GM12801 (cell line): ENCODE measurements around the gene CTNND2.

Experiments used
- TF ChIP-seq, protein P1 (sequence below): IDR thresholded peaks from one replicate; pipeline ENCODE4 v1.5.1; 2011; ENCODE audit warnings: control low read depth; ENCODE audit not compliant: insufficient read length; ENCODE audit errors: extremely low read depth

The CTNND2 gene

DNA sequence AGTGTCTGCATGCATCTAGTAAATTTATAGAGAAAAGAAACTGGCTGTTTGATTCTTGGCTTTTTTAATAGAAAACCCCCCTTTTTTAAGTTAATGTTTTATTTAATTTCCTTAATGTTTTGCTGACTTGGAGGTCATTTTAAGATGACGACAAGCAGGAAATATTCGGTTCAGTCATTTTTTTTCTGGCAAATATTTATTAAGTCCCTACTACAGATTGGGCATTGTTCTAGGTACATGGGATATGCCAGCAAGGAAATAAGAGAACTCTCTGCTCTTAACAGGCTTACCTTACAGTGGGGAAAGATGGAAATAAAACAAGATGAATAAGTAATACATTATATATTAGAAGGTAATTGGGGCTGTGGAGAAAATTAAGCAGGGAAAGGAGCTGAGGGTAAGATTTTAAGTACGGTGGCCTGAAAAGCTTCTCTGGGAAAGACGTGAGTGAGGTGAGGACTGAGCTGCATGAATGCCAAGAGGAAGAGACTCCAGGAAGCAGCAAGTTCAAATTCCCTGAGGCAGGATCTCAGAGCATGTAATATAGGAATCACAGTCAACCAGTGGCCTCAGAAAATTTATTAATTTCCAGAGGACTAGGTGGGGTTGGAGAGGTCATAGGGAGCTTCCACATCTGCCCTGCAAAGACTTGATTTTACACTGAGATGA, 827.2 kb downstream of the CTNND2 start:
- TF ChIP-seq, protein P1, sequence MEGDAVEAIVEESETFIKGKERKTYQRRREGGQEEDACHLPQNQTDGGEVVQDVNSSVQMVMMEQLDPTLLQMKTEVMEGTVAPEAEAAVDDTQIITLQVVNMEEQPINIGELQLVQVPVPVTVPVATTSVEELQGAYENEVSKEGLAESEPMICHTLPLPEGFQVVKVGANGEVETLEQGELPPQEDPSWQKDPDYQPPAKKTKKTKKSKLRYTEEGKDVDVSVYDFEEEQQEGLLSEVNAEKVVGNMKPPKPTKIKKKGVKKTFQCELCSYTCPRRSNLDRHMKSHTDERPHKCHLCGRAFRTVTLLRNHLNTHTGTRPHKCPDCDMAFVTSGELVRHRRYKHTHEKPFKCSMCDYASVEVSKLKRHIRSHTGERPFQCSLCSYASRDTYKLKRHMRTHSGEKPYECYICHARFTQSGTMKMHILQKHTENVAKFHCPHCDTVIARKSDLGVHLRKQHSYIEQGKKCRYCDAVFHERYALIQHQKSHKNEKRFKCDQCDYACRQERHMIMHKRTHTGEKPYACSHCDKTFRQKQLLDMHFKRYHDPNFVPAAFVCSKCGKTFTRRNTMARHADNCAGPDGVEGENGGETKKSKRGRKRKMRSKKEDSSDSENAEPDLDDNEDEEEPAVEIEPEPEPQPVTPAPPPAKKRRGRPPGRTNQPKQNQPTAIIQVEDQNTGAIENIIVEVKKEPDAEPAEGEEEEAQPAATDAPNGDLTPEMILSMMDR, result no peak

DNA sequence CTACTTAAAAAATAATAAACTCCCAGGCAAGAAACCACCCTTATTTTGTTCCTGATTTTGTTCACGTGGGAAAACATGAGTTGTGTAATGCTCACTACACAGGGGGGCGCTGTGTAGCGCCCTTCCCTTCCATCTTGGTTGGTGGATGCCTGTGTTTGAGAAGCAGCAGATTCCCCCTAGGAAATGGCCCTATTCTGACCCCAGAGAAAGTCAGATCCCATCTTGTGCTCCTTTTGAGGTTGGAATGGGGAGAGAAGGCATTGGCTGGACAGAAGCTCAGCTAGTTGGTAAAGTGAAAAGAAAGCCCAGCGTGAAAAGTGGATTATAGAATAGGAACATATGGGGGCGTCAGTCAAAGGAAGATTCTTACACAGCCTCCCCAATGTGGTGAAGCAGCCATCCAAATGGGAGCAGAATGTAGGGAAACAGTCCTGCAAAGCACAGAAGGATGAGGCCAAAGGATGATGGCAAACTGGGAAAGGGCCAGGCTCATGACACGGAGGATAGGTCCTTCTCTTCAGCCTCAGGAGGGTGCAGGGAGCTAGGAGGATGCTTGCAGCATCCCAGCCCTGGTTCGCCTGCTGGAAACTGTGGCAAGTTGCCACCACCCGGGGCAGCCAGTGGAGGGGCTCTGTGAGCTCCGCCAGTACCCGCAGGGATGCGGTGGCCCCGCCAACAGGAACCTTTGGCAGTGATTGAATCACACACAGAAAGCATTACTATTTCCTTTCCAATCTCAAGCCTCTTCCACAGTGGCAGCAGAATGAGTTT, 829.0 kb downstream of the CTNND2 start:
- TF ChIP-seq, protein P1, result no peak

DNA sequence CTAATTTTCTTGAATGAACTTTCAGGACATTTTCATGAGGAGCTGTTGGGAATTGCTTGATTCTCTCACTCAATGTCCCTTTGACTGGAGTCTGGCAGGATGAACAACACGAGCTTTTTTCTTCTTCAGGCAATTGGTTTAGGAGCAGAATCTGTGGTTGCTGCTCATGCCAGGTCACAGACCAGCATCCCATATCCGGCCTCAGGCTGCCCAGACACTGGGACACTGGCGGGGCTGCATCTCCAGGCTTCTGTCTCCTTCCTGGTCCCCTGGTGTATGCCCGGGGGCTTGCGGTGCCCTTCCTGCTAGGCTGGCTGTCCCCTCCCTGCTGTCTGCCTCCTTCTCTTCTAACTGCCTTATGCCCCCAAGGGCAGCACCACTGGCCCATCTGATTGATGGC, 831.7 kb downstream of the CTNND2 start:
- TF ChIP-seq, protein P1, result no peak

DNA sequence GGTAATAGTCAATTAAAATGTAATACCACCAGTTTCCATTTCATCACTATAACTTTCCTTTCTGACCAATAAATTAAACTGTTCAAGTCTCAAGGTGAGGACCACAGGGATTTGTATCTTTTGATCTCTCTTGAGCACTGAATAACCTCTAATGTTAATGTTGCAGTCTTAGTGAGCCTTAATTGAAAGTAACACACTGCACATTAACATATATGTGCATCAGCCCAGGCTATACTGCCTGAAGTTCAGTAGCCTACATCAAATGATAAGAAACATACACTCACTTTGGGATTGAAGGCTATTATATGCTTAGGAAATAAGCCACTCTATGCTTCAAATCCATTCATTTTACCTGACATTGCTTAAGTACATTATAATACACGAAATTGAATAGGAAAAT, 832.2 kb downstream of the CTNND2 start:
- TF ChIP-seq, protein P1, result no peak

DNA sequence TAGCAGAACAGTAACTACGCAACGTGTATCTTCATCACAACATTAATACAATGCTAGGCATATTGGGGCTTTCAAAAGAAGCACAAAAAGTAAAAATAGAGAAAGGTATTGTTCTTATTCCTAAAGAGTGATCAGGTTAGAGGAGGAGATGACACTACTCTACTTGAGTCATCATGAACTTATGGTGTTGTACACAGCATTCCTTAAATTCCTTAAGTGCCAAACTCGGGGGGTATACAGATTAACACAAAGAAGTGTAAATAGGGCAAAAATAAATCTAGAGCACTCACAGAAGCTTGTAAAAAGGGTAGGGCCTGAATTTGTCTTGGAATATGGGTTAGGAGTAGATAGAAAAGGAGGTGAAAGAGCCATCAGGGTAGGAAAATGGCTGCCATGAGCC, 835.2 kb downstream of the CTNND2 start:
- TF ChIP-seq, protein P1, result no peak

DNA sequence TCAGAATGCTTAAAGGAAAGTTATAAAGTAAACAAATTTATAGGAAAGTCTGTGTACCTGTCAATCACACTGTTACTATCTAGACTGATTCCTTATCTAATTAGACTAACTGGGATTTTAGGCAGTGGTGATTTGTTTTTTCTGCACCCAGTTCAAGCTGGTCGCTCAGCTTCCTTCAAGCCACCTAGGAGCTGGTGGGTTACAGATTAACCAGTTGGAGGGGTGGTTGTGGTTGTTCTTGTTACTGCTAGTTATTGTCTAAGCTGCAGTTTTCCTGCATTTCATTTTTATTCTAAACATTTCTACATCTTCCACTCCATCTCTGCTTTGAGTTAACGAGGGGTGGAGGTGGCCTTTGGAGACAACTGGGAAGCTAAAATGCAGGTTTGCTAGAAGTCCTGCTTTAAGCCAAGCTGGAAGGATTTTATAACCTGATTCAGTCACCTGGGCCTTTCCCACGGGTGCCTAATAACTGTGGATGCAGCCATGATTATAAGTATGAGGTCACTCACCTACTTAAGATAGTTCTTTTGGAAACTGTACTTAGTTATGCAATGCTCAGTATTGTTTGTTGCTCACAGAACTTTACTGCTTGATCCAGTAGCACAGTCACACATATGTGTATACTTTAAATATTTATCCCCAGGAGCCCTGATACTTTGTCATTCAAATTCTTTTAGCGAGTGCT, 839.3 kb downstream of the CTNND2 start:
- TF ChIP-seq, protein P1, result no peak

DNA sequence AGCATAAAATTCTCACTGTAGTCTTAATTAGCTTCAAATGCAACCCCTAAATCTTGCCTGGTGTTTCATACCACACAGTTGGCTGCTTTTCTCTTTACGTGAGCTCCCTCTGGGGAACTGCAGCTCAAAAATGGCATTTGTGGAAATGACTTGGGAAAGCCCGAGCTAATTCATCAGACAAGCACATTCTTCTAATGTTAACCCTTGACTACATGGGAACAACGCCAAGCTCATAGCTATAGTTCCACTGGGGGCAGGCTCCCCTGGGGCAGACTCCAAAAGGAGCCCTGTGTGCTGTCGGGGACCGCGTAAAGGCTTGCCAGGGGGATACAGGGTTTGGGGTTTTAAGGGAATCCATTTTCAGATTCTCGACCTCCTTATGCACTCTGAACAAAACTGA, 841.8 kb downstream of the CTNND2 start:
- TF ChIP-seq, protein P1, result no peak
